ENCODE results near the gene DRAP1. TPM values are rescaled to one million over a fixed set of nuclear protein-coding genes. Genes with fewer than 3 reads are reported as not detected.

DRAP1 gene
- total and polyA plus RNA-seq, 11 donors = 76.5 to 180 (median 104) TPM

- Histone ChIP-seq H3K27ac (no peak overlapping the region), H3K4me3 (no peak overlapping the region), H3K4me1 (peaks cover 0 to 6% (median 5%) of the 10 kb centered on the region in 12 donors), H3K27me3 (no peaks in the 10 kb centered on the region), H3K36me3 (peaks cover 7 to 89% (median 80%) of the 10 kb centered on the region in 9 donors), H3K9me3 (no peaks in the 10 kb centered on the region)
- WGBS, 4 donors = 83 to 88% (median 87%) methylated on average over 14 to 15 of the region's 15 CpGs
- intact Hi-C loops (cut with DNase I) = no loop called here
- no peak for TF ChIP-seq POLR2A (IDR thresholded peaks at IDR 0.05)
- TF ChIP-seq CTCF (IDR thresholded peaks at IDR 0.05) = no peak
- ATAC-seq (peak in 1 of 4 donors; percentile 7), DNase-seq (no peak)
Measured at GRCh38 chr11:65968600-65969482, 49.6 kb downstream of the DRAP1 start.

Other genes with a start within 250 kb of the DRAP1 start
- gene KAT5, start 207.2 kb upstream of the DRAP1 start, total RNA-seq = 10 to 100 TPM; 36.4 to 52.5 (median 40.1) TPM
- 10 to 100 TPM; 39.4 to 62.5 TPM for gene KAT5, start 207.2 kb upstream of the DRAP1 start, polyA plus RNA-seq
- gene RNASEH2C, start 198.6 kb upstream of the DRAP1 start, total RNA-seq = 100 to 1,000 TPM in 2 of 9 donors, 10 to 100 TPM in 7; 31.7 to 131 (median 44.6) TPM
- gene RNASEH2C, start 198.6 kb upstream of the DRAP1 start, polyA plus RNA-seq = 100 to 1,000 TPM in 1 of 2 donors, 10 to 100 TPM in 1; 90.5 to 120 TPM
- gene AP5B1, start 138.4 kb upstream of the DRAP1 start, total RNA-seq = 10 to 100 TPM in 2 of 9 donors, 1 to 10 TPM in 7; 5.4 to 17.7 (median 8.7) TPM
- gene AP5B1, start 138.4 kb upstream of the DRAP1 start, polyA plus RNA-seq = 1 to 10 TPM; 4.4 to 9.5 TPM
- not detected for gene OVOL1, start 132.4 kb upstream of the DRAP1 start, total RNA-seq
- gene OVOL1, start 132.4 kb upstream of the DRAP1 start, polyA plus RNA-seq = not detected
- gene SNX32, start 85.5 kb upstream of the DRAP1 start, total RNA-seq = under 1 TPM in 4 of 9 donors, not detected in 5; 0.13 to 0.52 (median 0.37) TPM
- gene SNX32, start 85.5 kb upstream of the DRAP1 start, polyA plus RNA-seq = under 1 TPM; 0.11 to 0.54 TPM
- gene CFL1, start 61.2 kb upstream of the DRAP1 start, total RNA-seq = 100 to 1,000 TPM; 289 to 839 (median 424) TPM
- gene CFL1, start 61.2 kb upstream of the DRAP1 start, polyA plus RNA-seq = 100 to 1,000 TPM; 289 to 973 TPM
- 10 to 100 TPM; 24.6 to 39.6 (median 35.5) TPM for gene MUS81, start 59.0 kb upstream of the DRAP1 start, total RNA-seq
- gene MUS81, start 59.0 kb upstream of the DRAP1 start, polyA plus RNA-seq = 10 to 100 TPM; 53.0 to 56.1 TPM
- 100 to 1,000 TPM in 3 of 9 donors, 10 to 100 TPM in 6; 67.7 to 123 (median 88.7) TPM for gene EFEMP2, start 46.6 kb upstream of the DRAP1 start, total RNA-seq
- 10 to 100 TPM; 43.6 to 86.6 TPM for gene EFEMP2, start 46.6 kb upstream of the DRAP1 start, polyA plus RNA-seq
- gene CTSW, start 39.6 kb upstream of the DRAP1 start, total RNA-seq = 1 to 10 TPM in 3 of 9 donors, under 1 TPM in 5, not detected in 1; 0.16 to 9.4 (median 0.90) TPM
- under 1 TPM; 0.17 to 0.53 TPM for gene CTSW, start 39.6 kb upstream of the DRAP1 start, polyA plus RNA-seq
- gene FIBP, start 31.0 kb upstream of the DRAP1 start, total RNA-seq = 10 to 100 TPM; 48.2 to 93.9 (median 57.3) TPM
- 10 to 100 TPM; 35.0 to 74.7 TPM for gene FIBP, start 31.0 kb upstream of the DRAP1 start, polyA plus RNA-seq
- gene CCDC85B, start 28.8 kb upstream of the DRAP1 start, total RNA-seq = 10 to 100 TPM; 32.3 to 78.1 (median 36.9) TPM
- 10 to 100 TPM; 31.3 to 62.1 TPM for gene CCDC85B, start 28.8 kb upstream of the DRAP1 start, polyA plus RNA-seq
- gene FOSL1, start 19.0 kb upstream of the DRAP1 start, total RNA-seq = 10 to 100 TPM in 1 of 9 donors, 1 to 10 TPM in 6, under 1 TPM in 2; 0.22 to 13.7 (median 1.5) TPM
- gene FOSL1, start 19.0 kb upstream of the DRAP1 start, polyA plus RNA-seq = 10 to 100 TPM in 1 of 2 donors, 1 to 10 TPM in 1; 1.2 to 48.1 TPM
- gene C11orf68, start 364 bp upstream of the DRAP1 start, total RNA-seq = 10 to 100 TPM; 17.0 to 49.0 (median 39.5) TPM
- 10 to 100 TPM; 34.0 to 41.5 TPM for gene C11orf68, start 364 bp upstream of the DRAP1 start, polyA plus RNA-seq
- gene TSGA10IP, start 26.1 kb downstream of the DRAP1 start, total RNA-seq = under 1 TPM in 1 of 9 donors, not detected in 8; 0.51 TPM
- gene TSGA10IP, start 26.1 kb downstream of the DRAP1 start, polyA plus RNA-seq = not detected
- gene SART1, start 42.3 kb downstream of the DRAP1 start, total RNA-seq = 10 to 100 TPM; 21.6 to 57.2 (median 31.1) TPM
- 10 to 100 TPM; 40.4 to 70.1 TPM for gene SART1, start 42.3 kb downstream of the DRAP1 start, polyA plus RNA-seq
- 10 to 100 TPM; 13.0 to 25.2 (median 20.7) TPM for gene EIF1AD, start 82.7 kb downstream of the DRAP1 start, total RNA-seq
- gene EIF1AD, start 82.7 kb downstream of the DRAP1 start, polyA plus RNA-seq = 10 to 100 TPM; 12.9 to 44.0 TPM
- 100 to 1,000 TPM in 7 of 9 donors, 10 to 100 TPM in 2; 68.7 to 227 (median 187) TPM for gene BANF1, start 83.1 kb downstream of the DRAP1 start, total RNA-seq
- 100 to 1,000 TPM; 220 to 345 TPM for gene BANF1, start 83.1 kb downstream of the DRAP1 start, polyA plus RNA-seq
- gene CST6, start 92.6 kb downstream of the DRAP1 start, total RNA-seq = 1 to 10 TPM in 3 of 9 donors, under 1 TPM in 1, not detected in 5; 0.87 to 8.3 (median 2.3) TPM
- 1 to 10 TPM in 1 of 2 donors, not detected in 1; 6.3 TPM for gene CST6, start 92.6 kb downstream of the DRAP1 start, polyA plus RNA-seq
- gene CATSPER1, start 107.1 kb downstream of the DRAP1 start, total RNA-seq = under 1 TPM in 2 of 9 donors, not detected in 7; 0.35 to 0.91 TPM
- gene CATSPER1, start 107.1 kb downstream of the DRAP1 start, polyA plus RNA-seq = under 1 TPM in 1 of 2 donors, not detected in 1; 0.12 TPM
- 1 to 10 TPM in 8 of 9 donors, under 1 TPM in 1; 0.96 to 4.9 (median 2.4) TPM for gene GAL3ST3, start 129.7 kb downstream of the DRAP1 start, total RNA-seq
- 1 to 10 TPM in 1 of 2 donors, under 1 TPM in 1; 0.08 to 1.1 TPM for gene GAL3ST3, start 129.7 kb downstream of the DRAP1 start, polyA plus RNA-seq
- gene SF3B2, start 132.9 kb downstream of the DRAP1 start, total RNA-seq = 10 to 100 TPM; 69.8 to 92.9 (median 79.6) TPM
- gene SF3B2, start 132.9 kb downstream of the DRAP1 start, polyA plus RNA-seq = 100 to 1,000 TPM in 1 of 2 donors, 10 to 100 TPM in 1; 43.5 to 106 TPM
- gene PACS1, start 150.8 kb downstream of the DRAP1 start, total RNA-seq = 100 to 1,000 TPM in 3 of 9 donors, 10 to 100 TPM in 6; 39.2 to 151 (median 90.4) TPM
- gene PACS1, start 150.8 kb downstream of the DRAP1 start, polyA plus RNA-seq = 10 to 100 TPM; 30.6 to 40.2 TPM